GM19328 (cell line): Measurements from ENCODE around the gene PLEKHG4B.

Experiments
- ATAC-seq: cut with Tn5 transposase; IDR thresholded peaks from one replicate; pipeline ENCODE4 v1.9.1; 2021; ENCODE audit warnings: mild to moderate bottlenecking, moderate library complexity; ENCODE audit not compliant: unreplicated experiment

Gene PLEKHG4B

GRCh38 chr5:128446-128845 is 36.5 kb downstream of the PLEKHG4B start:
- no peak for ATAC-seq

- ATAC-seq = no peak
Observed at GRCh38 chr5:129148-129547, 37.2 kb downstream of the PLEKHG4B start.

GRCh38 chr5:129820-130219 is 37.9 kb downstream of the PLEKHG4B start:
- ATAC-seq = no peak

- no peak for ATAC-seq
Observed at GRCh38 chr5:130601-131131, 38.7 kb downstream of the PLEKHG4B start.

GRCh38 chr5:136901-137300 is 44.9 kb downstream of the PLEKHG4B start:
- ATAC-seq = no peak

- no peak for ATAC-seq
Observed at GRCh38 chr5:137741-138140, 45.8 kb downstream of the PLEKHG4B start.

- no peak for ATAC-seq
Observed at GRCh38 chr5:138936-139335, 47.0 kb downstream of the PLEKHG4B start.

GRCh38 chr5:139579-140442 is 47.8 kb downstream of the PLEKHG4B start:
- no peak for ATAC-seq

GRCh38 chr5:140443-140829 is 48.5 kb downstream of the PLEKHG4B start:
- no peak for ATAC-seq

GRCh38 chr5:141211-141610 is 49.2 kb downstream of the PLEKHG4B start:
- no peak for ATAC-seq

- ATAC-seq = no peak
Observed at GRCh38 chr5:141761-142160, 49.8 kb downstream of the PLEKHG4B start.

GRCh38 chr5:142246-142810 is 50.4 kb downstream of the PLEKHG4B start:
- ATAC-seq = no peak

- ATAC-seq = no peak
Observed at GRCh38 chr5:143041-143440, 51.1 kb downstream of the PLEKHG4B start.

GRCh38 chr5:144941-145340 is 53.0 kb downstream of the PLEKHG4B start:
- no peak for ATAC-seq

- no peak for ATAC-seq
Observed at GRCh38 chr5:145585-146323, 53.8 kb downstream of the PLEKHG4B start.

GRCh38 chr5:147751-148150 is 55.8 kb downstream of the PLEKHG4B start:
- ATAC-seq = no peak

GRCh38 chr5:149745-150485 is 57.9 kb downstream of the PLEKHG4B start:
- ATAC-seq = no peak

GRCh38 chr5:150746-151145 is 58.8 kb downstream of the PLEKHG4B start:
- no peak for ATAC-seq

- no peak for ATAC-seq
Observed at GRCh38 chr5:152077-152476, 60.1 kb downstream of the PLEKHG4B start.

- no peak for ATAC-seq
Observed at GRCh38 chr5:153256-153655, 61.3 kb downstream of the PLEKHG4B start.

- ATAC-seq = no peak
Observed at GRCh38 chr5:154236-154635, 62.3 kb downstream of the PLEKHG4B start.
